Measurements from ENCODE around the gene NSUN2. TPM values are rescaled to one million over a fixed set of nuclear protein-coding genes. Genes with fewer than 3 reads are reported as not detected.

Gene NSUN2
- total and polyA plus RNA-seq, 2 of the 4 experiments (the other 2 are of a cell fraction) = 51.1 to 61.1 TPM

DNA sequence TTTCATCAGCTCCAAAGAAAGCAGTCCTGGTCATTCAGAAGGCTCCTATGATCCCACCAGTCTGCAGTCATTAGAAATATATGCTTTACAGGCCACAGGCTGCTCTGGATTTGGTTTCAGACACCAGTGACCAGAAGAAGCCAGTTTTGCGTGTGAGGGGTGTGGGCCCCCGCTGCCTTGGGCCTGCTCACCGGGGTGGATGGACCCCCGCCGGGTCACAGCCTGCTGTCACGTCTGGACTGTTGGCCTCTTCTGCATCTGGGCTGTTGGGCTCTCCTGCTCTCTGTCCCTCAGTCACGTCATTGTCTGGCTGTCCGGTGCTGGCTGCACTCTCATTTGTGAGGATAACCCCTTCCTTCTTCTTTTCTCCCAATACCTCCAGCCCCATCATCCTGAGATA, 33.1 kb downstream of the NSUN2 start:
- Histone ChIP-seq H2BK20ac (ENCODE audit: low read depth, low read length) (no peak overlapping the region), H3K4me3 (ENCODE audit: insufficient read depth, low read depth, low read length) (no peak overlapping the region), H4K8ac (ENCODE audit: low read depth in 2 of 2, low read length in 2 of 2) (no peak overlapping the region), H3K23ac (ENCODE audit: low read depth, low read length) (no peak overlapping the region), H4K20me1 (ENCODE audit: insufficient read depth, low read length) (peaks cover 3% of the 10 kb centered on the region), H3K79me1 (ENCODE audit: low read depth in 1 of 2, low read length in 2 of 2) (peaks cover 2 to 10% of the 10 kb centered on the region in 2 experiments; a peak in 2 of 4 replicates), H4K5ac (ENCODE audit: low read depth, low read length) (no peak overlapping the region), H3K9me3 (ENCODE audit: control insufficient read depth, insufficient read depth, low read length) (no peaks in the 10 kb centered on the region), H3K27me3 (ENCODE audit: control insufficient read depth, insufficient read depth, low read length) (no peaks in the 10 kb centered on the region), H2BK120ac (ENCODE audit: low read depth, low read length) (no peak overlapping the region), H3K14ac (replicated peaks; ENCODE audit: low read depth, low read length) (no peak overlapping the region), H3K56ac (ENCODE audit: extremely low read depth, insufficient read depth, low read length) (no peak overlapping the region), H2AK5ac (ENCODE audit: low read depth, low read length) (no peak overlapping the region), H3K27ac (ENCODE audit: insufficient read depth, low read length) (no peak overlapping the region), H3K9me1 (ENCODE audit: insufficient read depth, low read length) (no peaks in the 10 kb centered on the region; the same call in 1 of the 2 replicates), H3K9ac (ENCODE audit: low read depth, low read length) (no peak overlapping the region), H2BK15ac (ENCODE audit: low read depth, low read length) (no peak overlapping the region), H3K4me1 (ENCODE audit: control insufficient read depth, insufficient read depth, low read length) (no peaks in the 10 kb centered on the region; the same call in 1 of the 2 replicates), H3K36me3 (ENCODE audit: control insufficient read depth, insufficient read depth, low read length) (peaks cover 54% of the 10 kb centered on the region), H2AFZ (replicated peaks; ENCODE audit: low read length, poor library complexity) (no peak overlapping the region), H3K4me2 (ENCODE audit: low read depth, low read length) (no peak overlapping the region), H3K4ac (ENCODE audit: low read depth, low read length) (no peak overlapping the region), H4K91ac (ENCODE audit: insufficient read depth, low read depth, low read length) (no peak overlapping the region), H2AK9ac (replicated peaks; ENCODE audit: low read depth, low read length, poor library complexity) (no peak overlapping the region), H2BK5ac (ENCODE audit: low read depth, low read length, poor library complexity, severe bottlenecking) (no peak overlapping the region), H3K18ac (ENCODE audit: low read depth, low read length) (no peak overlapping the region)
- in situ Hi-C loops (cut with MboI; ENCODE audit: low sequenced_read_pairs) = loop anchor here (10.0 kb wide), 1 partner anchor 225 kb away; the partner anchor contains the start of gene MED10
- no peak for TF ChIP-seq BHLHE40 (IDR thresholded peaks at IDR 0.05; ENCODE audit: low read depth, low read length)
- TF ChIP-seq, protein P1, sequence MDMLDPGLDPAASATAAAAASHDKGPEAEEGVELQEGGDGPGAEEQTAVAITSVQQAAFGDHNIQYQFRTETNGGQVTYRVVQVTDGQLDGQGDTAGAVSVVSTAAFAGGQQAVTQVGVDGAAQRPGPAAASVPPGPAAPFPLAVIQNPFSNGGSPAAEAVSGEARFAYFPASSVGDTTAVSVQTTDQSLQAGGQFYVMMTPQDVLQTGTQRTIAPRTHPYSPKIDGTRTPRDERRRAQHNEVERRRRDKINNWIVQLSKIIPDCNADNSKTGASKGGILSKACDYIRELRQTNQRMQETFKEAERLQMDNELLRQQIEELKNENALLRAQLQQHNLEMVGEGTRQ (IDR thresholded peaks at IDR 0.05; ENCODE audit: low read depth, low read length) = no peak
- TF ChIP-seq, protein P2, sequence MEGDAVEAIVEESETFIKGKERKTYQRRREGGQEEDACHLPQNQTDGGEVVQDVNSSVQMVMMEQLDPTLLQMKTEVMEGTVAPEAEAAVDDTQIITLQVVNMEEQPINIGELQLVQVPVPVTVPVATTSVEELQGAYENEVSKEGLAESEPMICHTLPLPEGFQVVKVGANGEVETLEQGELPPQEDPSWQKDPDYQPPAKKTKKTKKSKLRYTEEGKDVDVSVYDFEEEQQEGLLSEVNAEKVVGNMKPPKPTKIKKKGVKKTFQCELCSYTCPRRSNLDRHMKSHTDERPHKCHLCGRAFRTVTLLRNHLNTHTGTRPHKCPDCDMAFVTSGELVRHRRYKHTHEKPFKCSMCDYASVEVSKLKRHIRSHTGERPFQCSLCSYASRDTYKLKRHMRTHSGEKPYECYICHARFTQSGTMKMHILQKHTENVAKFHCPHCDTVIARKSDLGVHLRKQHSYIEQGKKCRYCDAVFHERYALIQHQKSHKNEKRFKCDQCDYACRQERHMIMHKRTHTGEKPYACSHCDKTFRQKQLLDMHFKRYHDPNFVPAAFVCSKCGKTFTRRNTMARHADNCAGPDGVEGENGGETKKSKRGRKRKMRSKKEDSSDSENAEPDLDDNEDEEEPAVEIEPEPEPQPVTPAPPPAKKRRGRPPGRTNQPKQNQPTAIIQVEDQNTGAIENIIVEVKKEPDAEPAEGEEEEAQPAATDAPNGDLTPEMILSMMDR (conservative IDR thresholded peaks at IDR 0.05; ENCODE audit: low read depth, low read length) = no peak
- ChIA-PET CTCF (no interaction called here), POLR2A (ENCODE audit: unreplicated experiment) (no interaction called here)
- 95% methylated on average over 4 of the region's 8 CpGs; no CpG with 5 or more reads in 1 of the 2 experiments for WGBS, 2 experiments (ENCODE audit: extremely low coverage in 2 of 2, insufficient read length in 1 of 2)
- TSS peak; percentile 83 for BruUV-seq (replicated peaks)
- dilution Hi-C loops (cut with HindIII; ENCODE audit: low sequenced_read_pairs, unreplicated experiment) = no loop called here
- intact Hi-C loops (cut with micrococcal nuclease) = loop anchor here (10.0 kb wide), 1 partner anchor 225 kb away; the partner anchor contains the start of gene MED10
- no peak for ATAC-seq (ENCODE audit: low read depth)
- DNase-seq = no peak
